GM21529 (cell line): ENCODE data around the gene PRAME.
"Not testable (repeated sequence)": the region's sequence is repeated elsewhere in the genome, so short reads cannot be mapped to it uniquely, and the experiment has no call there.

ENCODE experiments used
- ATAC-seq: cut with Tn5 transposase; IDR thresholded peaks from one replicate; pipeline ENCODE4 v1.9.1; 2021; ENCODE audit not compliant: unreplicated experiment

The PRAME gene

DNA sequence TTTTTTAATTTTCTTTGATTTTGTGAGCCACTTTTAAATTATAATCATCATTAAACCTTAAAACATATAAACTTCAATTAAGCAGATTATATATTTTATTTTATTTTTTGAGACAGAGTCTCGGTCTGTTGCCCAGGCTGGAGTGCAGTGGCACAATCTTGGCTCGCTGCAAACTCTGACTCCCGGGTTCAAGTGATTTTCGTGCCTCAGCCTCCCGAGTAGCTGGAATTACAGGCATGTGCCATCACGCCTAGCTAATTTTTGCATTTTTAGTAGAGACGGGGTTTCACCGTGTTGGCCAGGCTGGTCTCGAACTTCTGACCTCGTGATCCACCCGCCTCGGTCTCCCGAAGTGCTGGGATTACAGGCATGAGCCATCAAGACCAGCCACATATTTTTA, 22.5 kb upstream of the PRAME start:
- not testable (repeated sequence) for ATAC-seq

DNA sequence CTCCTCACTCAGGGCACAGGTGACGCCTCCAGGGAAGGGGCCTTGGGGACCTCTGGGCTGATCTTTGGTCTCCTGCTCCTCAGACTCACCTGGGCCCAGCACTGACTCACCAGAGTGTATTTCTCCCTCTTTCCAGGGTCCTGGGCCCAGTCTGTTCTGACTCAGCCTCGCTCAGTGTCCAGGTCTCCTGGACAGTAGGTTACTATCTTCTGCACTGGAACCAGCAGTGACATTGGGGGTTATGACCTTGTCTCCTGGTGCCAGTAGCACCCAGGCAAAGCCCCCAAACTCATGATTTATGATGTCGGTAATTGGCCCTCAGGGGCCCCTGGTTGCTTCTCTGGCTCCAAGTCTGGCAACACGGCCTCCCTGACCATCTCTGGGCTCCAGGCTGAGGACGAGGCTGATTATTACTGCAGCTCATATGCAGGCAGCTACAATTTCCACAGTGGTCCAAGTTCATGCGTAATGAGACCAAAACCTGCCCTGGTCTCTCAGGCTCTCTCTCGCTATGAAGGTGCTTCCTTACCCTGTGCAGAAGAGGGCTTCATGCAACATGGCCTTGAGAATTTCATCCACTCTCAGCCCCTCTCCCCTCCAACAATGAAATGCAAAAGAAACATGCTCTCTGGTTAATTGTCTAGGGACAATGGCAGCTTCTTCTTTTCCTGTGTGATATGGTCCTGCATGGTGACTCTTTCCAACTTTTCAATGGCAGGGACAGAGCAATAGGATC, 21.0 kb upstream of the PRAME start:
- no peak for ATAC-seq

DNA sequence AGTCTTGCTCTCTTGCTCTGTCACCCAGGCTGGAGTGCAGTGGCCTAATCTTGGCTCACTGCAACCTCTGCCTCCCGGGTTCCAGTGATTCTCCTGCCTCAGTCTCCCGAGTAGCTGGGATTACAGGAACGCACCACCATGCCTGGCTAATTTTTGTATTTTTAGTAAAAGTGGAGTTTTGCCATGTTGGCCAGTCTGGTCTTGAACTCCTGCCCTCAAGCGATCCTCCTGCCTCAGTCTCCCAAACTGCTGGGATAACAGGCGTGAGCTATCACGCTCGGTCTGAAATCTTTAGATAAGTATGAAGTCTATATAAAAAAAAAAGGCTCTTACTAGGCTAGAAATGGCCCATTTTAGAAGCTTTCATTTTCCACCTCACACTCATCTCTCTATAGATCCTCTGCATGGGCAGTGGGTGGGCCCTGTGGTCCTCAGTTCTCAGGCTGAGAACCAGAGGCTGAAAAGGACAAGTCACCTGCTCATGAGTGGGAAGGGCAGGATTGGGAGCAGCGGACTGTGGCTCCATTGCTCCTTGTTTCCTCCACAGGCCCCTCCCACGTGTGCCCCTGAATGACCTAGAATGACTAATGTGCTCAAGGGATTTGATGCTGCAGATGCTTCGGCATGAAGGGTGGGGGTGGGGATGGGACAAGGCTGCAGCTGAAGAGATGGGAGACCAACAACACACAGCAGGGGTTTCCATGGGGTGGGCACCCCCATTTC, 19.8 kb upstream of the PRAME start:
- no peak for ATAC-seq

DNA sequence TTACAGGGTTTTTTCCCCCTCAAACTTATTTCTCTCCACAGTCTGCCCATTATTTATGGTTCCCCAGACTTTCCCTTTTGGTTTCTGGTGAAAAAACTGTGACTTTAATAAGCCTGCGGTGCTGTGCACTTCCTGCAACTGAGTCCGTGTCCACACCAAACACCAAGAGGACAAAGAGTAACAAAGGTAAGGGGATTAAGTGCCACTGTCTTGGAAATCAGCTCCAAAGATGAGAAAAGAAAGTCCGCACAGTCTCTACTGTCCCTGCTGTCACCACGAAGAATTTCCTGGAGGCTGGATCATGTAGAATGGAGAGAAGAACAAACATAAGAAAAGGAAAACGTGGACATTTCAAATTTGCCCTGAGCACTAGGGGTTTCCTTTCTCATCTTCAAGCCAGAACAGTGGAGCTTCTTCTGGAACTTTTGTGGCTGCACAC, 17.9 kb upstream of the PRAME start:
- no peak for ATAC-seq

GRCh38 chr22:22576244-22576988, 17.4 kb upstream of the PRAME start:
- ATAC-seq = no peak

- no peak for ATAC-seq
Measured at GRCh38 chr22:22574361-22574760, 15.3 kb upstream of the PRAME start.

- no peak for ATAC-seq
Measured at GRCh38 chr22:22573047-22573889, 14.2 kb upstream of the PRAME start.

GRCh38 chr22:22571862-22572261, 12.8 kb upstream of the PRAME start:
- ATAC-seq = no peak

DNA sequence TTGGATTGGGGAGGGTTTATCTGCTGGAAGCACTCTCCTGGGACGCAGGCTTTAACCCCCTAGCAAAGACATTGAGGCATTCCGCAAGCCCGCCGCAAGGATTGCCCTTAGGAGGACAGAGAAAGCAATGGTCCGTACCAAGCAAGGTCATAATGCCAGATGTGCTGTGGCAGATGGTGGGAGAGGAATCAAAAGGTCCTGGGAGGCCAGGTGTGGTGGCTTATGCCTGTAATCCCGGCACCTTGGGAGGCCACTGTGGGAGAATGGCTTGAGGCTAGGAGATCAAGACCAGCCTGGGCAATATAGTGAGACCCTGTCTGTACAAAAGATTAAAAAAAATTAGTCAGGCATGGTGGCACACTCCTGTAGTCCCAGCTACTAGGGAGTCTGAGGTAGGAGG, 12.4 kb upstream of the PRAME start:
- no peak for ATAC-seq

DNA sequence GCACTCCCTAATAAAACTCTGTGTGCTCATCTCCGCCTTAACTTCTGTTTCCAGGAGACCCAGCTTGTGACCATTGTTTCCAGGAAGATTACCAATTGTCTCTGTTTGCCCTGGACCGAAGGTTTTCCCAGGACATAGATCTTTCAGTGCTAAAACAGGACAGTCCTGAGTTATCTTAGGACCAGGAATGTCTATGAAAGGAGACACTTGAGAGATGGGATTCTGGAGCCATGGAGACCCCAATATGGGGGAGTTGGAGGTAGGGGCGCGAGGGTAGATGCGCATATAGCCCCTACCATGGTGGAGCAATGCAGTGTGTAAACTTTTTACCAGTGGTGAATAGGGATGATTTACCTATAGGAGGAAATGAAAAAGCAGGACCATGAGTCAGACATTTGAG, 10.2 kb upstream of the PRAME start:
- no peak for ATAC-seq

DNA sequence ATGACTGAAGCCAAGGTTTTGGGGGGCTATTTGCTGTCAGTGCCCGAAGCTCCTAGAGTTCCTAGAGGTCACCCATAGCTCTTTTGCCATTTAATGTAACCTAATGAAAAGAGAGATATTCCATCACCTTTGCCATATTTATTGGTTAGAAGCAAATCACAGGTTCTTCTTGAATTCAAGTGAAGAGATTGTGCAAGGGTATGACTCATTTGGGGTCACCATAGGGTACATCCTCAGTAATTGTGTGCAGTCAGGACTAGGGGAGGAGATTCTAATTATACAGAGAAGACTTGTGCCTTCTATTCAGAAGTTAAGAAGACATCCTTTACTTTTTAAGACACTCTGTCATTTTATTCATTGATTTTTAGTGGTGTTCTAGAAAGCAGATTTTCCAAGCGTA, 6.9 kb upstream of the PRAME start:
- no peak for ATAC-seq

DNA sequence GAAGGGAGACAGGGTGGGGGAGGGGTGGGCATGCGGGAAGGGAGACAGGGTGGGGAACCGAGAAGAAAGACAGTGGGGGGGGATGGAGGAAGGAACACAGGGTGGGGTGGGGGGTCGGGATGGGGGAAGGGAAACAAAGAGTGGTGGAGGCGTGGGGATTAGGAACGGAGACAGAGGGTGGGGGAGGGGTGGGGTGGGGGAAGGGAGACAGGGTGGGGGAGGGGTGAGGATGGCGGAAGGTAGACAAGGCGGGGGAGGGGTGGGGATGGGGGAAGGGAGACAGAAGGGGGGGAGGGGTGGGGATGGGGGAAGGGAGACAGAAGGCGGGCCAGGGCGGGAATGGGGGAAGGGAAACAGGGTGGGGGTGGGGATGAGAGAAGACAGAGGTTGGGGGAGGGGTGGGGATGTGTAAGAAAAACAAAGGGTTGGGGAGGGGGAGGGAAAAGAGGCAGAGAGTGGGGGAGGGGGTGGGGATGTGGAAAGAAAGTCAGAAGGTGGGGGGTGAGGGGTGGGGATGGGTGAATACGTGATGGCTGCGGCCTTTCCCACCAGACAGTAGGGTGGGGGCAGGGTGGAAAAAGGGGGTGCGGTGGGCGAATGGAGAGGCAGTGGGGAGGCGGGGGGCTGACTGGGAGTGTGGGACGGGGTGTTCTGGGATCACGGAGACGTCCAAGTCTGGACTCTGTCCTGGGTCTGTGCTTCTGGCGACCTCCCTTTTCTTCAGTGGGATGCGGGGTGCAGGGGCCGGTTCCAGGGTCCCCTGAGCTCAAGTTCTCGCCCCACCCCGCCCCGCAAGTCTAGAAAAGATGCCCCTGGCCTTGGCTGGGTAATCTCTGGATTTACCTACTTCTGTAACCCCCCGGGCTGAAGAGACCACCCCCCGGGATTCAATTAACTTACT, 744 bp downstream of the PRAME start:
- ATAC-seq = no peak

- no peak for ATAC-seq
Measured at GRCh38 chr22:22556995-22557925, 1.8 kb downstream of the PRAME start.

GRCh38 chr22:22556578-22556977, 2.5 kb downstream of the PRAME start:
- ATAC-seq = no peak

- ATAC-seq = no peak
Measured at GRCh38 chr22:22555596-22555995, 3.5 kb downstream of the PRAME start.

GRCh38 chr22:22554587-22555284, 4.3 kb downstream of the PRAME start:
- ATAC-seq = no peak

GRCh38 chr22:22553735-22554586, 5.1 kb downstream of the PRAME start:
- ATAC-seq = no peak
